ENCODE measurements around the gene TLK1. TPM values are rescaled to one million over a fixed set of nuclear protein-coding genes. Genes with fewer than 3 reads are reported as not detected.

The TLK1 gene
- polyA plus RNA-seq, 1 donor: 19.1 TPM

- no peak for DNase-seq
Measured at GRCh38 chr2:170997893-170998597, 162.6 kb downstream of the TLK1 start.

DNA sequence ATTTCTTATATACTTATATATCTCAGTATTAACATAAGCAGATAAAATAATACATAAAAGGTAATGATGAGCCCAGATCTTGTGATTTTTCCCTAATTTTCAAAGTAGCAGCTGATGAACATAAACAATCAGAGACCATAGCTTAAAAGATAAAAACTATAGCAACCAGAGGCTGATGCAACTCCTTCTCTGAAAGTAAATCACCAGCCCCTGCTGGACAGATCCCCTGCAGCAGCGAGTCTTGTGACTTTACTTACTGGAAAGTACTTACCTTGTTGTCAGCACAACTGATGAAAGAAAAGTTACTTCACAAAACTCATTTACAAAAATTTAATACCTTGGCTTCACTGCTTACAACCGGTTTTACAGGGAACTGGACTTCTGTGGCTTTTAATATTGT, 164.4 kb downstream of the TLK1 start:
- no peak for DNase-seq

- no peak for DNase-seq
Measured at GRCh38 chr2:170991398-170992182, 169.1 kb downstream of the TLK1 start.

- DNase-seq: no peak
Measured at GRCh38 chr2:170986566-170987258, 174.0 kb downstream of the TLK1 start.

- DNase-seq: no peak
Measured at GRCh38 chr2:170985407-170985806, 175.3 kb downstream of the TLK1 start.

- DNase-seq: no peak
Measured at GRCh38 chr2:170984079-170984478, 176.6 kb downstream of the TLK1 start.

- no peak for DNase-seq
Measured at GRCh38 chr2:170975943-170976270, 184.8 kb downstream of the TLK1 start.

GRCh38 chr2:170975127-170975942, 185.4 kb downstream of the TLK1 start:
- no peak for DNase-seq

- DNase-seq: no peak
Measured at GRCh38 chr2:170974304-170974993, 186.2 kb downstream of the TLK1 start.

- peak; percentile 91 for DNase-seq
Measured at GRCh38 chr2:170973492-170974303, 187.0 kb downstream of the TLK1 start.

- no peak for DNase-seq
Measured at GRCh38 chr2:170973225-170973491, 187.5 kb downstream of the TLK1 start.

- no peak for DNase-seq
Measured at GRCh38 chr2:170972296-170973224, 188.1 kb downstream of the TLK1 start.

- no peak for DNase-seq
Measured at GRCh38 chr2:170971071-170971470, 189.6 kb downstream of the TLK1 start.

DNA sequence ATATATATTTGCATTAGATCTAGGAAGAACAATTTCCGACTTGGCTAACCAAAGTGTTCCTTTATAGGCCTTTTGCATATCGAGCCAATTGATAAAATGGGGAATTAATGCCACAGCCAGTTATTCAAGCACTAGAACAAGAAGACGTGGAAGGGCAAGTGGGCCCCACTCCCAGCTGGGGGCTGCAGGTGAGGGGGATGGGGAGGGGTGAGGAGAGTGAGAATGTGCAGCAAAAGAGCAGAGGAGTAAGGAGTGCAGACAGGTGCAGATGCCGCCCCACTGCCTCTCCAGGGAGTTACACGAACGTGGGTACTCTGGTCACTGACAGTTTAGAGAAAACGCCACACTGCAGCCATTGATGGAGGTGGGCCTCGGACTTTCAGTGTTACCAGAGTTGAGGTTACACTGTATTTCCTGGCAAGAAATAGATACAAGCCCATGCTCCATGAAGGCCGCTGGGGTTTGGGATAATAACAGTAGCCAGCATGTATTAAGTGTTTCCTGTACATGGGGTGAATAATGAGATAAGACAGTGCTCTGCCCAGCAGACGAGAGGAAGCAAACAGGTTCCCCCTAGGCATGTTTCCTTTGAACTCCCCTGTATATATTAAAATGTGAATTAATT, 190.7 kb downstream of the TLK1 start:
- DNase-seq: no peak

- no peak for DNase-seq
Measured at GRCh38 chr2:170969030-170969429, 191.7 kb downstream of the TLK1 start.

GRCh38 chr2:170968205-170969003, 192.3 kb downstream of the TLK1 start:
- DNase-seq: no peak

GRCh38 chr2:170967553-170967952, 193.1 kb downstream of the TLK1 start:
- no peak for DNase-seq

DNA sequence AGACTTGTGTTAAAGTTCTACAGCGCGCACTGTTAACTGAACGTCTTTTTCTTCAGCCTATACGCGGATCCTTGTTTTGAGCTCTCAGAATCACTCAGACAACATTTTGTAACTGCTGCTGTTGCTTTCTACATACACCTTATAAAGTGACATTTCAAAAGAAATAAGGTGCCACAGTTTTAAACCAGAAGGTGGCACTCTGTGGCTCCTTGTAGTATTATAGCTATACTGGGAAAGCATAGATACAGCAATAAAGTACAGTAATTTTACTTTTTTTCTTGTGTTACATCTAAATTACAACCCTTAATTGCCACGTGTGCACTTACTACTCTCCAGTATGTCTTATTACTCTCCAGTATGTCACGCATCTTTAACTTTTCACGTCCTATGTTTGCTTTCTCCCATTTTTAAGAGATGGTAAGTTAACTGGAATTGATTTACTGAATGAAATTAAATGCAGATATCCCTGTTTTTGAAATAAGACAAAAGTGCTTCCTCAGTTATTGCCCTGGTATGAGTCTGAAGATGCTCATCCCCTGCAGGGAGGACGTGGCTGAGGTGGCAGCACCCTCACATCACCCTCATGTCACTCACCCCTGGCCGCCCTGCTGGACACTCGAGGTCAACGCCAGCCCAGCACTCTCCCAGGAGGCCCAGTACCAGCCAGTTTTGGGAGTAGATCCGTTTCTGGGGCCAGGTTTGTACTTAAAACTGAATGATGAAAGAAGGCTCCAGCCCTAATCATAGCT, 193.9 kb downstream of the TLK1 start:
- no peak for DNase-seq
